ENCODE measurements around the gene MAML2. TPM values are rescaled to one million over a fixed set of nuclear protein-coding genes. Genes with fewer than 3 reads are reported as not detected.

Gene MAML2
- polyA plus RNA-seq, 3 donors, result 0.57 to 7.6 (median 1.2) TPM

DNA sequence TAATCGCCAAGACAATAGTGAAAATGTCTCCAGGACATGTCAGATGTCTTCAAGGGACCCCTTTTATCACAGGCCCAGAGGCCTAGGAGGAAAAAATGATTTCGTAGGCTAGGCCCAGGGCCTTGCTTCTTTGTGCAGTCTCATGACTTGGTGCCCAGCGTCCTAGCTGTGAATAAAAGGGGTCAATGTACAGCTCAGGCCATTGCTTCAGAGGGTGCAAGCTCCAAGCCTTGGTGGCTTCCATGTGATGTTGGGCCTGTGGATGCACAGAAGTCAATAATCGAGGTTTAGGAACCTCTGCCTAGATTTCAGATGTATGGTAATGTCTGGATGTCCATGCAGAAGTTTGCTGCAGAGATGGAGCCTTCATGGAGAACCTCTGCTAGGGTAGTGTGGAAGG is 398.4 kb downstream of the MAML2 start:
- peaks cover 0 to 1% (median 0%) of the 10 kb centered on the region in 3 donors for H3K27me3 Mint-ChIP-seq (ENCODE audit: low read depth in 3 of 3)
- peaks cover 7 to 38% (median 16%) of the 10 kb centered on the region in 7 donors for H3K9me3 Mint-ChIP-seq
- no peak for DNase-seq
- H3K27ac Mint-ChIP-seq, result no peak overlapping the region
- Histone ChIP-seq H3K4me1 (ENCODE audit: control insufficient read depth in 1 of 2, insufficient read depth in 2 of 2, low read length in 2 of 2) (no peaks in the 10 kb centered on the region), H3K27me3 (ENCODE audit: control insufficient read depth in 2 of 2, insufficient read depth in 2 of 2, low read length in 2 of 2) (no peaks in the 10 kb centered on the region), H3K27ac (ENCODE audit: low read depth in 1 of 2, low read length in 2 of 2) (no peak overlapping the region), H4K20me1 (ENCODE audit: insufficient read depth, low read length) (no peaks in the 10 kb centered on the region), H3K9ac (ENCODE audit: insufficient read depth, low read length, poor library complexity, severe bottlenecking) (no peak overlapping the region), H3K9me3 (replicated peaks in 1 of 2; ENCODE audit: control insufficient read depth in 1 of 2, insufficient read depth in 1 of 2, low read length in 2 of 2) (peaks cover 8 to 15% of the 10 kb centered on the region in 2 donors), H3K36me3 (replicated peaks in 1 of 2; ENCODE audit: control insufficient read depth in 1 of 2, insufficient read depth in 2 of 2, low read length in 2 of 2) (no peaks in the 10 kb centered on the region), H3K4me3 (replicated peaks in 1 of 3; ENCODE audit: low read depth in 2 of 3, low read length in 3 of 3) (no peak overlapping the region), H3K4me2 (replicated peaks; ENCODE audit: extremely low read depth, low read length, poor library complexity, severe bottlenecking) (no peak overlapping the region), H2AFZ (ENCODE audit: insufficient read depth, low read depth, low read length, poor library complexity, severe bottlenecking) (no peak overlapping the region), H3K79me2 (ENCODE audit: insufficient read depth, low read length) (no peaks in the 10 kb centered on the region)
- H3K36me3 Mint-ChIP-seq, result no peaks in the 10 kb centered on the region
- 93% methylated on average over 2 of the region's 4 CpGs for WGBS (ENCODE audit: insufficient coverage)
- TF ChIP-seq, protein P1, sequence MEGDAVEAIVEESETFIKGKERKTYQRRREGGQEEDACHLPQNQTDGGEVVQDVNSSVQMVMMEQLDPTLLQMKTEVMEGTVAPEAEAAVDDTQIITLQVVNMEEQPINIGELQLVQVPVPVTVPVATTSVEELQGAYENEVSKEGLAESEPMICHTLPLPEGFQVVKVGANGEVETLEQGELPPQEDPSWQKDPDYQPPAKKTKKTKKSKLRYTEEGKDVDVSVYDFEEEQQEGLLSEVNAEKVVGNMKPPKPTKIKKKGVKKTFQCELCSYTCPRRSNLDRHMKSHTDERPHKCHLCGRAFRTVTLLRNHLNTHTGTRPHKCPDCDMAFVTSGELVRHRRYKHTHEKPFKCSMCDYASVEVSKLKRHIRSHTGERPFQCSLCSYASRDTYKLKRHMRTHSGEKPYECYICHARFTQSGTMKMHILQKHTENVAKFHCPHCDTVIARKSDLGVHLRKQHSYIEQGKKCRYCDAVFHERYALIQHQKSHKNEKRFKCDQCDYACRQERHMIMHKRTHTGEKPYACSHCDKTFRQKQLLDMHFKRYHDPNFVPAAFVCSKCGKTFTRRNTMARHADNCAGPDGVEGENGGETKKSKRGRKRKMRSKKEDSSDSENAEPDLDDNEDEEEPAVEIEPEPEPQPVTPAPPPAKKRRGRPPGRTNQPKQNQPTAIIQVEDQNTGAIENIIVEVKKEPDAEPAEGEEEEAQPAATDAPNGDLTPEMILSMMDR (IDR thresholded peaks at IDR 0.05), result no peak
- no peak overlapping the region for H3K4me3 Mint-ChIP-seq
- H3K4me1 Mint-ChIP-seq, result no peaks in the 10 kb centered on the region
- intact Hi-C loops (cut with micrococcal nuclease), result no loop called here

DNA sequence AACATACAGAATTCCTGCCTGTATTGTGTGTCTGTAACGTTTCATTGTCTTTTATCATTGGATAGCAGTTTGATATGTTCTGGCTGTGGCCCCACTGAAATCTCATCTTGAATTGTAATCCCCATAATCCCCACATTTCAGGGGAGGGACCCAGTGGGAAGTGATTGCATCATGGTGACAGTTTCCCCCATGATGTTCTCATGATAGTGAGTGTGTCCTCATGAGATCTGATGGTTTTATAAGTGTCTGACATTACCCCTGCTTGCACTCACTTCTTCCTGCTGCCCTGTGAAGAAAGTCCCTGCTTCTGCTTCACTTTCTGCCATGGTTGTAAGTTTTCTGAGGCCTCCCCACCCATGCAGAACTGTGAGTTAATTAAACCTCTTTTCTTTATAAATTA is 399.4 kb downstream of the MAML2 start:
- H3K27me3 Mint-ChIP-seq (ENCODE audit: low read depth in 3 of 3), result no peaks in the 10 kb centered on the region
- no peak overlapping the region for H3K4me3 ChIP-seq (replicated peaks in 1 of 3; ENCODE audit: low read depth in 2 of 3, low read length in 3 of 3)
- no peaks in the 10 kb centered on the region for H3K36me3 ChIP-seq (replicated peaks in 1 of 2; ENCODE audit: control insufficient read depth in 1 of 2, insufficient read depth in 2 of 2, low read length in 2 of 2)
- no peak overlapping the region for H3K4me2 ChIP-seq (replicated peaks; ENCODE audit: extremely low read depth, low read length, poor library complexity, severe bottlenecking)
- intact Hi-C loops (cut with micrococcal nuclease), result no loop called here
- H3K27me3 ChIP-seq (ENCODE audit: control insufficient read depth in 2 of 2, insufficient read depth in 2 of 2, low read length in 2 of 2), result no peaks in the 10 kb centered on the region
- H3K9me3 ChIP-seq (replicated peaks in 1 of 2; ENCODE audit: control insufficient read depth in 1 of 2, insufficient read depth in 1 of 2, low read length in 2 of 2), result peaks cover 8 to 12% of the 10 kb centered on the region in 2 donors
- H3K4me3 Mint-ChIP-seq, result no peak overlapping the region
- H3K79me2 ChIP-seq (ENCODE audit: insufficient read depth, low read length), result no peaks in the 10 kb centered on the region
- no peaks in the 10 kb centered on the region for H3K4me1 Mint-ChIP-seq
- H4K20me1 ChIP-seq (ENCODE audit: insufficient read depth, low read length), result no peaks in the 10 kb centered on the region
- H3K36me3 Mint-ChIP-seq, result no peaks in the 10 kb centered on the region
- TF ChIP-seq, protein P1 (IDR thresholded peaks at IDR 0.05), result no peak
- H3K27ac Mint-ChIP-seq, result no peak overlapping the region
- no CpG with 5 or more reads among the region's 1 CpG for WGBS (ENCODE audit: insufficient coverage)
- no peak overlapping the region for H3K27ac ChIP-seq (ENCODE audit: low read depth in 1 of 2, low read length in 2 of 2)
- H3K4me1 ChIP-seq (ENCODE audit: control insufficient read depth in 1 of 2, insufficient read depth in 2 of 2, low read length in 2 of 2), result no peaks in the 10 kb centered on the region
- peaks cover 5 to 30% (median 13%) of the 10 kb centered on the region in 7 donors for H3K9me3 Mint-ChIP-seq
- H3K9ac ChIP-seq (ENCODE audit: insufficient read depth, low read length, poor library complexity, severe bottlenecking), result no peak overlapping the region
- no peak overlapping the region for H2AFZ ChIP-seq (ENCODE audit: insufficient read depth, low read depth, low read length, poor library complexity, severe bottlenecking)
- DNase-seq, result no peak
